ENCODE data around the gene SPTSSA.
"Not testable (repeated sequence)": the region's sequence is repeated elsewhere in the genome, so short reads cannot be mapped to it uniquely, and the experiment has no call there.

The SPTSSA gene

GRCh38 chr14:34403646-34404045 is 58.4 kb downstream of the SPTSSA start:
- TF ChIP-seq CTCF (IDR thresholded peaks at IDR 0.05) = no peak
- DNase-seq = no peak
- Histone ChIP-seq H3K4me1 (no peaks in the 10 kb centered on the region), H3K27ac (no peak overlapping the region), H3K27me3 (no peaks in the 10 kb centered on the region), H3K9me3 (no peaks in the 10 kb centered on the region), H3K36me3 (no peaks in the 10 kb centered on the region), H3K4me3 (no peak overlapping the region)
- intact Hi-C loops (cut with DNase I; ENCODE audit: low total_unique reads) = no loop called here

GRCh38 chr14:34398024-34398423 is 64.0 kb downstream of the SPTSSA start:
- Histone ChIP-seq H3K36me3 (no peaks in the 10 kb centered on the region), H3K4me3 (no peak overlapping the region), H3K27ac (no peak overlapping the region), H3K9me3 (no peaks in the 10 kb centered on the region), H3K4me1 (no peaks in the 10 kb centered on the region), H3K27me3 (no peaks in the 10 kb centered on the region)
- TF ChIP-seq CTCF (IDR thresholded peaks at IDR 0.05) = no peak
- intact Hi-C loops (cut with DNase I; ENCODE audit: low total_unique reads) = no loop called here
- no peak for DNase-seq

GRCh38 chr14:34387974-34388516 is 74.0 kb downstream of the SPTSSA start:
- Histone ChIP-seq H3K4me1 (no peaks in the 10 kb centered on the region), H3K27ac (no peak overlapping the region), H3K9me3 (peaks cover 0 to 28% (median 0%) of the 10 kb centered on the region in 3 donors), H3K36me3 (no peaks in the 10 kb centered on the region), H3K4me3 (no peak overlapping the region), H3K27me3 (peaks cover 0 to 5% of the 10 kb centered on the region in 2 donors)
- no peak for DNase-seq
- intact Hi-C loops (cut with DNase I; ENCODE audit: low total_unique reads) = no loop called here
- no peak for TF ChIP-seq CTCF (IDR thresholded peaks at IDR 0.05)

- Histone ChIP-seq H3K4me3 (no peak overlapping the region), H3K36me3 (no peaks in the 10 kb centered on the region), H3K4me1 (no peaks in the 10 kb centered on the region), H3K27me3 (peaks cover 0 to 5% of the 10 kb centered on the region in 2 donors), H3K9me3 (peaks cover 0 to 28% (median 0%) of the 10 kb centered on the region in 3 donors), H3K27ac (no peak overlapping the region)
- intact Hi-C loops (cut with DNase I; ENCODE audit: low total_unique reads) = no loop called here
- DNase-seq = no peak
- no peak for TF ChIP-seq CTCF (IDR thresholded peaks at IDR 0.05)
Observed at GRCh38 chr14:34386865-34387485, 75.1 kb downstream of the SPTSSA start.

- H3K27ac ChIP-seq; DNase-seq; intact Hi-C loops (cut with DNase I; ENCODE audit: low total_unique reads); H3K36me3 ChIP-seq; H3K27me3 ChIP-seq; H3K4me3 ChIP-seq; H3K4me1 ChIP-seq: not testable (repeated sequence)
- H3K9me3 ChIP-seq = peaks cover 0 to 19% (median 0%) of the 10 kb centered on the region in 3 donors
Observed at GRCh38 chr14:34385881-34386280, 76.2 kb downstream of the SPTSSA start.

GRCh38 chr14:34383839-34384238 is 78.2 kb downstream of the SPTSSA start:
- no peak for TF ChIP-seq CTCF (IDR thresholded peaks at IDR 0.05)
- no peak overlapping the region for H3K27ac ChIP-seq
- H3K9me3 ChIP-seq = peaks cover 0 to 5% (median 0%) of the 10 kb centered on the region in 3 donors
- intact Hi-C loops (cut with DNase I; ENCODE audit: low total_unique reads) = no loop called here
- no peak overlapping the region for H3K4me3 ChIP-seq
- H3K36me3 ChIP-seq = no peaks in the 10 kb centered on the region
- H3K4me1 ChIP-seq = peaks cover 0 to 18% (median under 1%) of the 10 kb centered on the region in 4 donors
- H3K27me3 ChIP-seq = peaks cover 0 to 5% of the 10 kb centered on the region in 2 donors
- no peak for DNase-seq
